HepG2 (cell line): ENCODE data around the gene CEP104. TPM values are rescaled to one million over a fixed set of nuclear protein-coding genes. Genes with fewer than 3 reads are reported as not detected.

Experiments
- FOSL1 ChIP-seq: sonication (generic); formaldehyde crosslinking; IDR thresholded peaks from 2 replicates; pipeline ENCODE4 v1.9.0; 2021; ENCODE audit warnings: missing genetic modification reagents, borderline replicate concordance
- HNF1B ChIP-seq: sonication (generic); formaldehyde crosslinking; IDR thresholded peaks from 2 replicates; pipeline ENCODE4 v1.5.1; 2020; ENCODE audit warnings: mild to moderate bottlenecking, moderate library complexity, missing genetic modification reagents
- JDP2 ChIP-seq: sonication (generic); formaldehyde crosslinking; IDR thresholded peaks from 2 replicates; pipeline ENCODE4 v1.8.1; 2022; ENCODE audit warnings: missing genetic modification reagents, borderline replicate concordance
- KDM1A ChIP-seq: IDR thresholded peaks from 2 replicates; pipeline ENCODE4 v1.6.1; 2016; ENCODE audit warnings: missing compliant biosample characterization
- KLF16 ChIP-seq, 2 experiments: sonication (generic) in 1 of 2; formaldehyde crosslinking in 1 of 2; IDR thresholded peaks; 2 replicates each; pipeline versions ENCODE4 v1.6.1 to v1.8.0; 2016 to 2023; ENCODE audit warnings: missing genetic modification reagents in 2 of 2, missing compliant biosample characterization in 1 of 2
- LCORL ChIP-seq, 2 experiments: fragments of 450-650 bp in 1 of 2; sonication (generic) in 1 of 2; formaldehyde crosslinking in 1 of 2; IDR thresholded peaks; 2 replicates each; pipeline versions ENCODE4 v1.5.0 to v1.6.1; 2017 to 2020; ENCODE audit warnings: antibody characterized with exemption in 1 of 2, missing genetic modification reagents in 1 of 2
- MTA1 ChIP-seq: sonication (generic); formaldehyde crosslinking; IDR thresholded peaks from 2 replicates; pipeline ENCODE4 v1.4.0; 2020; ENCODE audit warnings: missing genetic modification reagents, mild to moderate bottlenecking, borderline replicate concordance
- MTA3 ChIP-seq: sonication (generic); formaldehyde crosslinking; IDR thresholded peaks from 2 replicates; pipeline ENCODE4 v1.4.0; 2020; ENCODE audit warnings: missing genetic modification reagents
- ZC3H13 ChIP-seq: sonication (generic); formaldehyde crosslinking; IDR thresholded peaks from 2 replicates; pipeline ENCODE4 v1.8.1; 2023; ENCODE audit warnings: mild to moderate bottlenecking, missing genetic modification reagents, moderate library complexity
- ZNF10 ChIP-seq: sonication (generic); formaldehyde crosslinking; IDR thresholded peaks from 2 replicates; pipeline ENCODE4 v1.4.0; 2020; ENCODE audit warnings: mild to moderate bottlenecking, low read depth, missing genetic modification reagents, borderline replicate concordance
- ZNF121 ChIP-seq: sonication (generic); formaldehyde crosslinking; IDR thresholded peaks from 2 replicates; pipeline ENCODE4 v1.5.0; 2020; ENCODE audit warnings: mild to moderate bottlenecking, missing genetic modification reagents
- ZNF335 ChIP-seq: sonication (generic); formaldehyde crosslinking; IDR thresholded peaks from 2 replicates; pipeline ENCODE4 v1.4.0; 2020; ENCODE audit warnings: missing genetic modification reagents
- ZNF337 ChIP-seq: sonication (generic); formaldehyde crosslinking; IDR thresholded peaks from 2 replicates; pipeline ENCODE4 v1.5.1; 2020; ENCODE audit warnings: missing genetic modification reagents, low read depth, mild to moderate bottlenecking, borderline replicate concordance
- ZNF800 ChIP-seq: sonication (generic); formaldehyde crosslinking; IDR thresholded peaks from 2 replicates; pipeline ENCODE4 v1.4.0; 2020; ENCODE audit warnings: missing genetic modification reagents
- ZNF841 ChIP-seq: sonication (generic); formaldehyde crosslinking; IDR thresholded peaks from 2 replicates; pipeline ENCODE4 v1.8.1; 2023; ENCODE audit warnings: missing genetic modification reagents, borderline replicate concordance
- polyA plus RNA-seq, 8 experiments: library from polyadenylated mRNA; depleted of rRNA in 3 of 8; stranded (reverse) in 7 of 8; unstranded in 1 of 8; fragments of >200 nt; fragmentation: Illumina TruSeq in 4 of 8; extraction: Trizol in 4 of 8; gene quantifications; 2 replicates each; pipeline versions ENCODE4 v1.2.1 to v1.2.3, GENCODE V29; 2011 to 2016; ENCODE audit warnings: low read depth in 4 of 8, missing spikeins in 1 of 8, mixed read lengths in 1 of 8; ENCODE audit not compliant: insufficient read depth in 1 of 8
- total RNA-seq, 5 experiments: library from RNA; depleted of rRNA; stranded (reverse); fragments of >200 nt; fragmentation: Illumina TruSeq; extraction: Trizol; gene quantifications; 2 replicates each; pipeline ENCODE4 v1.2.3, GENCODE V29; 2016; ENCODE audit warnings: low read depth in 1 of 5
- TF ChIP-seq, protein P1 (sequence below): sonication (generic); formaldehyde crosslinking; IDR thresholded peaks from 2 replicates; pipeline ENCODE4 v1.5.0; 2020; ENCODE audit warnings: missing genetic modification reagents
- TF ChIP-seq, protein P2 (sequence below): sonication (generic); formaldehyde crosslinking; IDR thresholded peaks from 2 replicates; pipeline ENCODE4 v1.8.0; 2022; ENCODE audit warnings: mild to moderate bottlenecking, missing genetic modification reagents
- TF ChIP-seq, protein P3 (sequence below): sonication (generic); formaldehyde crosslinking; conservative IDR thresholded peaks from 2 replicates; pipeline ENCODE4 v1.4.0; 2020; ENCODE audit warnings: mild to moderate bottlenecking, missing genetic modification reagents, moderate library complexity

CEP104 gene
- total and polyA plus RNA-seq, 2 of the 13 experiments (the other 11 are each of a cell fraction or from before 2014, with no cell fraction given): 20.4 to 30.1 TPM

- TF ChIP-seq JDP2 (CRISPR knock-in tag) (no peak), ZNF10 (CRISPR knock-in tag) (no peak), KDM1A (CRISPR knock-in tag) (no peak), ZC3H13 (CRISPR knock-in tag) (no peak), ZNF337 (CRISPR knock-in tag) (no peak), ZNF800 (peak; percentile 71; the same call in 1 of the 2 replicates), LCORL (IDR thresholded peaks at IDR 0.05) (no peak), LCORL (CRISPR knock-in tag; IDR thresholded peaks at IDR 0.05) (0 out of 2 replicates have a peak, but pooled peaks have one; percentile 14), ZNF121 (no peak), MTA3 (CRISPR knock-in tag) (no peak), HNF1B (CRISPR knock-in tag) (peak; percentile 28; the same call in 1 of the 2 replicates), MTA1 (peak; percentile 73; the same call in 1 of the 2 replicates), ZNF841 (no peak), FOSL1 (CRISPR knock-in tag) (no peak), ZNF335 (no peak), KLF16 (CRISPR knock-in tag; IDR thresholded peaks at IDR 0.05) (0 out of 4 replicates have a peak, but pooled peaks of 1 of the 2 experiments have one; percentile 66)
- TF ChIP-seq, protein P1, sequence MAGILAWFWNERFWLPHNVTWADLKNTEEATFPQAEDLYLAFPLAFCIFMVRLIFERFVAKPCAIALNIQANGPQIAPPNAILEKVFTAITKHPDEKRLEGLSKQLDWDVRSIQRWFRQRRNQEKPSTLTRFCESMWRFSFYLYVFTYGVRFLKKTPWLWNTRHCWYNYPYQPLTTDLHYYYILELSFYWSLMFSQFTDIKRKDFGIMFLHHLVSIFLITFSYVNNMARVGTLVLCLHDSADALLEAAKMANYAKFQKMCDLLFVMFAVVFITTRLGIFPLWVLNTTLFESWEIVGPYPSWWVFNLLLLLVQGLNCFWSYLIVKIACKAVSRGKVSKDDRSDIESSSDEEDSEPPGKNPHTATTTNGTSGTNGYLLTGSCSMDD (CRISPR knock-in tag): no peak
- TF ChIP-seq, protein P2, sequence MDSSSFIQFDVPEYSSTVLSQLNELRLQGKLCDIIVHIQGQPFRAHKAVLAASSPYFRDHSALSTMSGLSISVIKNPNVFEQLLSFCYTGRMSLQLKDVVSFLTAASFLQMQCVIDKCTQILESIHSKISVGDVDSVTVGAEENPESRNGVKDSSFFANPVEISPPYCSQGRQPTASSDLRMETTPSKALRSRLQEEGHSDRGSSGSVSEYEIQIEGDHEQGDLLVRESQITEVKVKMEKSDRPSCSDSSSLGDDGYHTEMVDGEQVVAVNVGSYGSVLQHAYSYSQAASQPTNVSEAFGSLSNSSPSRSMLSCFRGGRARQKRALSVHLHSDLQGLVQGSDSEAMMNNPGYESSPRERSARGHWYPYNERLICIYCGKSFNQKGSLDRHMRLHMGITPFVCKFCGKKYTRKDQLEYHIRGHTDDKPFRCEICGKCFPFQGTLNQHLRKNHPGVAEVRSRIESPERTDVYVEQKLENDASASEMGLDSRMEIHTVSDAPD: 0 out of 2 replicates have a peak, but pooled peaks have one; percentile 61
- TF ChIP-seq, protein P3, sequence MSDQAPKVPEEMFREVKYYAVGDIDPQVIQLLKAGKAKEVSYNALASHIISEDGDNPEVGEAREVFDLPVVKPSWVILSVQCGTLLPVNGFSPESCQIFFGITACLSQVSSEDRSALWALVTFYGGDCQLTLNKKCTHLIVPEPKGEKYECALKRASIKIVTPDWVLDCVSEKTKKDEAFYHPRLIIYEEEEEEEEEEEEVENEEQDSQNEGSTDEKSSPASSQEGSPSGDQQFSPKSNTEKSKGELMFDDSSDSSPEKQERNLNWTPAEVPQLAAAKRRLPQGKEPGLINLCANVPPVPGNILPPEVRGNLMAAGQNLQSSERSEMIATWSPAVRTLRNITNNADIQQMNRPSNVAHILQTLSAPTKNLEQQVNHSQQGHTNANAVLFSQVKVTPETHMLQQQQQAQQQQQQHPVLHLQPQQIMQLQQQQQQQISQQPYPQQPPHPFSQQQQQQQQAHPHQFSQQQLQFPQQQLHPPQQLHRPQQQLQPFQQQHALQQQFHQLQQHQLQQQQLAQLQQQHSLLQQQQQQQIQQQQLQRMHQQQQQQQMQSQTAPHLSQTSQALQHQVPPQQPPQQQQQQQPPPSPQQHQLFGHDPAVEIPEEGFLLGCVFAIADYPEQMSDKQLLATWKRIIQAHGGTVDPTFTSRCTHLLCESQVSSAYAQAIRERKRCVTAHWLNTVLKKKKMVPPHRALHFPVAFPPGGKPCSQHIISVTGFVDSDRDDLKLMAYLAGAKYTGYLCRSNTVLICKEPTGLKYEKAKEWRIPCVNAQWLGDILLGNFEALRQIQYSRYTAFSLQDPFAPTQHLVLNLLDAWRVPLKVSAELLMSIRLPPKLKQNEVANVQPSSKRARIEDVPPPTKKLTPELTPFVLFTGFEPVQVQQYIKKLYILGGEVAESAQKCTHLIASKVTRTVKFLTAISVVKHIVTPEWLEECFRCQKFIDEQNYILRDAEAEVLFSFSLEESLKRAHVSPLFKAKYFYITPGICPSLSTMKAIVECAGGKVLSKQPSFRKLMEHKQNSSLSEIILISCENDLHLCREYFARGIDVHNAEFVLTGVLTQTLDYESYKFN (CRISPR knock-in tag): peak; percentile 71
These were observed 85.6 kb downstream of the CEP104 start (continued) for GRCh38 chr1:3771108-3772026.
